GM21367 (cell line): ENCODE data around the gene HAO1.
"Not testable (repeated sequence)": the region's sequence is repeated elsewhere in the genome, so short reads cannot be mapped to it uniquely, and the experiment has no call there.

Experiments used
- ATAC-seq: cut with Tn5 transposase; IDR thresholded peaks from one replicate; pipeline ENCODE4 v1.9.1; 2021; ENCODE audit not compliant: unreplicated experiment

Gene HAO1

DNA sequence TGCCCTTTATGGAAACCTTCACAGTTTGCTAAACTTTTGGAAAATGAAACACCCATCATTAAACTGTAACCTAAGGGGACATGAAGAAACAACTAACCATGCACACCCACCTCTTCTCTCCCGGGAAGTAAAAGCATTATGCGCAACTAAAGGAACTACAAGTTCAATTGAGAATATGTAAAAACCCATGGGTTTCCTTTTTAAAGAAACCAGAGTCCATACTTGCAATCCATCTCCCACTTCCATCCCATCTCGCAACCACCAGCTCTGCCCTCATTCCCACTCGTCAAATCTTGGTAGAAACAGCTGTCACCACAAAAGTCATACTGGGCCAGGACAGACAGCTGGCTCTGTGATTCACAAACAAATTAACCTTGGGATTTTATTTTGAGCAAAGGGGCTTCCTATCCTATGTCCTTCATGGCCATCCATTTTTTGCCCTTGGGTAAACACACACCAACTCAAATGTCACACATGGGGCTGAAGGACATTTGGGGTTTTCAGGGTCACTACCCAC, 81.5 kb downstream of the HAO1 start:
- ATAC-seq = no peak

DNA sequence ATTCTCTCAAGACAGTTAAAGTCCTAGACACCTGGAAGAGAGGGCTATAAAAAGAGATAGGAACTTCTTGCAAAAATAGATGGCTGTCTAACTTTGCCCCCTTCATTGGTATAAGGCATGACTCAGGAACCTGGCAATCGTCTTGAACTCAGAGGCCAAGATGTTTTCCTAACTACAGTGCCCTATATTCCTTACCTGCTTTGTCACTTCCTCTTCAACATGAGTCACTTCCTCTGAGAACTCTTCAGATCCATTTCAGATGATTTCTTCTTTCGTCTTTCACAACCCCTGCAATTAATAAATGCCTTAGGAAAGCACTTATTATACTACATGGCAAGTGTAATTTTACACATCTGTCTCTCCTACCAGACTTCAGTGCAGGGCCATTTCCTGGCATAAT, 83.5 kb downstream of the HAO1 start:
- no peak for ATAC-seq

DNA sequence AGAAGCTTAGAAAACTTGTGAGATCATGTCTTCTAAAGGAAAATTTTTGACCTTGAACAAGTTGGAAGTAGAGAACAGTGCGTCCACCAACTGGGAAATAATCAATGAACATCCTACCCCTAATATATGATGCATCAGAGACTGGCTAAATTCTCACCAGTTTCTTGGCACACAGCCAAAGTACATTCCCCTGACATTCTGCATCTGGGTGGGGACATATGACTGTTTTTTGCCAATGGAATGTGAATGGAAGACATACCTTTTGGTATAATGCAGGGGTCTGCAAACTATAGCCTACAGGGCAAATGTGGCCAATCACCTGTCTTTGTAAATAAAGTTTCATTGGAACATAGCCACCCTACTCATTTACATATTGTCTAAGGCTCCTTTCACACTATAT, 84.7 kb downstream of the HAO1 start:
- no peak for ATAC-seq

DNA sequence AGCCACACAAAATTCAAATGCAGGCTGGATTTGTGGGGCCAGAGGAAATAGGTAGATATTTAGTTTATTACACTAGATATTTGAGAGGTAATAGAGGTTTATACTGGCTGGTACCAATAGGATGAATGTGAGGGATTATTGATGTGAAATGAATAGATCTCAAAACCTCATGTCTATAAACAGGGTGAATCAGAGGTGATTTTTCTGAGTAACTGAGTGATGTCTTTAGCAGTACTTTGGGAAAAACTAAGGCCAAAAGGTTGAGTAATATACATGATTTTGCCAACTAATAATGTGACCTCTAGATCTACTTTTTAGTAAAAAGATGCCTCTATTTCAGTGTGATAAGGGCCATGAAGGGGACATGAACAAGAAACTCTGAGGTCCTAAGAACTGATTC, 86.8 kb downstream of the HAO1 start:
- no peak for ATAC-seq

DNA sequence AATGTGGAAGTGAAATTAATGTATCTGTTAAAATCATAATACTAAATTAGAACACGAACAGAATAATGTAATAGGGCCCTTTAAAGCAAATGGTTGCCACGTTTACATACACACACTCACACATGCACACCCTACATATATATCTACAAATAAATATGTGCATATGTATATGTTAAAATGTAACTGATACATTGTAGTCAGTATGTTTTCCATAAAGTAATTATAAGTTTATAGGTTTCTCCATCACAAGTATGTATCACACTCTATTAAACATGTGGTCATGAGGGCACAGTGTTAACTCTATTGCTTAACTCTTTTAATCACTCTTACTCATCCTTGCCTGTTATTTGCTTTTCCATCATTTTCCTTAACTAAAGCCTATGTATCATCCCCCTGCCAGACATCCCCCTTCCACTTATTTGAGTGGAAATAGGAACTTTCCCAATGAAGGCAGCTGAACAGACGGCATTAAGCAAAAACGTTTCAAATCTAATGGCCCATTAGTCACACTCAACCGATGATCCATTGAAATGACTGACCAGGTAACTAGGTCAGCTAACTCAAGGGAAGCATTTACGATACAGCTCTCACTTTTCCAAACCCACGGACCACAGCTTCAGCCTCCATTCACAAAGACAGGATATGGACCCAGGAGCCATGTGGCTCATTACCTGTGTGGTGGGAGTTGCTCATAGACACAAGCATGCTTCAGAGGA, 89.3 kb downstream of the HAO1 start:
- no peak for ATAC-seq

DNA sequence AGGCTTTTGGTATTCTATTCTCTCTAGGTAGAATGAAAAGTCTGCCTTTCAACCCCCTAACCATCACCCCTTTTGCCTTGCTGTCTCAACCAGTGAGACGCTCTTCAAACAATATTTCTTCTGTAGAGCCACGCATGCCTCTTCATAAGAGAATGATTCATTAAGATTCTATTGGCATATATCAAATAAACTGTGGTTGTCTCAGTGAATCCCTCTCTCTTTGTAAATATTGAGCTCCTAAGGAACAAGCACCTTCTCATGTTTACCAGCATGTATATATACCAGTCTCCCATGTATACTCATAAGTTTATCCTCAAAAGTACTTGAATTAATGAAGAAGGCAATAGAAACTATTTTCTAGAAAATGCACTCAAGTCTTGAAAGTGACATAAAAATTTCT, 90.6 kb downstream of the HAO1 start:
- no peak for ATAC-seq

DNA sequence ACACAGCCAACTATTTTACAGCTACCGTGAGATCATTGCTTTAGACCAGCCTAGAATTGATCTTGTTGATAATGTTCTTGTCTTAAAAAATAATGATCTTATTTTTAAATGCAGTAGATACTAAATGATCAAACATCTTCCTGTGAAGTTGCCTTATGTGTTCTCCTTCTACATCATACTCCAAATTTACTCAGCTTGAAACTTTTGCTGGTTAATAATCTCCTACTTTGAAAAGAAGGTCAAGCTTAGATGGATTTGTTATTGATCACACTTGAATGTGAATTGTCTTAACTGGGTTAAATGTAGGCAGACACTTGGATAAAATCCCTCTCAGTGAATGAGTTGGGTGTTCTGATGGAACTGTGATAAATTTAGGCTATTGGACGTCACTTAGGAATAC, 91.9 kb downstream of the HAO1 start:
- ATAC-seq = no peak

DNA sequence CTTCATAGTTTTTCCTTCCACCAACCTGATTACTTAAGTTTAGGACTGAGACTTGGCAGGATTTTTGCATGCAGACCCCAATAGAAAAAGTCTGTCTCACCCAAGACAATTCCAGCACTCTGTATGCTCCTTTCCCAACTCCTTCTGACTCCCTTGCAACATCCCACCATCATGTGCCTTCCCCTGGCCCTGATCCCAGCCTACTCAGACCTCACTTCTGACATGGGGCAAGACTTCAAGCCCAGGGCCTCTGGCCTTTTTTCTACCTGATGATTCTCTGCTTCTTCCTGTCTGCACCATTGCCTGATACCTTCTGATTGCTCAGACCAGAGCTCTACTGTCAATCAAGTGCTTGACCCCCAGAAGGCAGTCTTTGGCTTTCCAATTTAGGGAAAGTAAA, 96.6 kb downstream of the HAO1 start:
- no peak for ATAC-seq

DNA sequence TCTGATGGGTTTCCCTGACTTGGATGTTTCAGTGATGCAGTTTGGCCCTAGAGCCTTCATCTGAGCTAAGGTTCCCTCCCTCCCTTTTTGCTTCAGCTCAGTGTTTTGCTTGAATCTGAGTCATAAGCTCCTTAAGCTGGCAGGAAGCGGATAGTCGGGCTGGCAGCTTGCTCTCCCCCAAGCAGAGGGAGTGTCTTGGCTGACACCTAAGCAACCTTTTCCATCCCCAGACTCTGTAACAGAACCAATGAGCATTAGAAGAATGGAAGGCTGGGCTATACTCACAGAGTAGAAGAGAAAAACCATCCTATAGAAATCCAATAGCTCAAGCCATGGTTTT, 98.3 kb downstream of the HAO1 start:
- no peak for ATAC-seq

DNA sequence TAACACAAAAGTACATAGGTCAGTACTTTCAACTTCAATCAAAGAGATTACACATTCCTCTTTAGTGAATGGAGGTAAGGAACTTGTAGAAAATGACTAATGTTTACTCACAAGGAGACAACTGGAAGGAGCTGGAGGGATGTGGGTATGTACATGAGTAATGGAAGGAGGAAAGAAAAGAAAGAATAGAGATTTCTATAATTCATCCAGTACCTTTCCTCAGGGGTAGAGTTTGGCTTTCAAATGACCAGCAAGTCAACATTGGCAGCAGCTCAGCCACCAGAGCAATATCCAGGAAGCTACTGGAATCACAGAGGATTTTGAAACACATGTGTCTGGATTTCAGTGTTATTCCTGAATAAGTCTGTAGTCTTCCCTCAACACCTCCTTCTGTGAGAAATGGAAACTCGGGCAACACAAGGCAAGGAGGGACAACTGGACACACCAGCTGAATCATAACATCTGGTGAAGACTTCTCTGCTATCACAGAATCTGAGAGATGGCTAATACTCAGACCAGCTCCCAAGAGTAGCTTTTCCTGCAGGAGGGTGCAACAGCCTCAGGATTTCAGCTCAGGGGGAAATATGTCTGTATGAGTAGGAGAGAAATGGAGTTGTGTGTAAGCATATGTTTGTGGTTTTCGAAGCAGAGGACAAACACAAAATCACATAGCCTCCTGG, 98.8 kb downstream of the HAO1 start:
- ATAC-seq = no peak

DNA sequence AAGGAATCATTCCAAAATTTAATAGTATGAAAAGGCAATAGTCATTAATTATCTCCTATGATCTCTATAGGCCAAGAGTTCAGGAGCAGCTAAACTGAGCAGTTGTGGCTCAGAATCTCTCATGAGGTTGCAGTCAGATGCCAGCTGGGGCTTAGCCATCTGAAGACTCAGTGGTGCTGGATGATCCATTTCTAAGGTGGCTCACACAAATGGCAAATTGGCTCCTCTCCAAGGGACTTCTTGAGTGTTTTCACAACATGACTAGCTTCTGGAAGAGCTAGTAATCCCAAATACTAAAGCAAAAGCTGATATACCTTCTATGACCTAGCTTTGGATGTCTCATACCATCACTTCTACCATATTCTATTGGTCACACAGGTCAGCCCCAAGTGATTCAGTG, 104.2 kb downstream of the HAO1 start:
- no peak for ATAC-seq

DNA sequence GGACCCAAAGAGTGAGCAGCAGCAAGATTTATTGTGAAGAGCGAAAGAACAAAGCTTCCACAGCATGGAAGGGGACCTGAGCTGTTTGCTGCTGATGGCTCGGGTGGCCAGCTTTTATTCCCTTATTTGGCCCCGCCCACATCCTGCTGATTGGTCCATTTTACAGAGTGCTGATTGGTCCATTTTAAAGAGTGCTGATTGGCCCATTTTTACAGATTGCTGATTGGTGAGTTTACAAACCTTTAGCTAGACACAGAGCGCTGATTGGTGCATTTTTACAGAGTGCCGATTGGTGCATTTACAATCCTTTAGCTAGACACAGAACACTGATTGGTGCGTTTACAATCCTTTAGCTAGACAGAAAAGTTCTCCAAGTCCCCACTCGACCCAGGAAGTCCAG, 105.8 kb downstream of the HAO1 start:
- not testable (repeated sequence) for ATAC-seq
